CD4-positive, alpha-beta T cell treated with Interleukin-4 for 4 hours (primary cell): Measurements from ENCODE around the gene SERPINB12.

Source experiments
- DNase-seq: peaks from one replicate; pipeline ENCODE4 v3.0.0-alpha.2; 2020

Gene SERPINB12

GRCh38 chr18:63604791-63605567, 62.8 kb downstream of the SERPINB12 start:
- DNase-seq = no peak

DNA sequence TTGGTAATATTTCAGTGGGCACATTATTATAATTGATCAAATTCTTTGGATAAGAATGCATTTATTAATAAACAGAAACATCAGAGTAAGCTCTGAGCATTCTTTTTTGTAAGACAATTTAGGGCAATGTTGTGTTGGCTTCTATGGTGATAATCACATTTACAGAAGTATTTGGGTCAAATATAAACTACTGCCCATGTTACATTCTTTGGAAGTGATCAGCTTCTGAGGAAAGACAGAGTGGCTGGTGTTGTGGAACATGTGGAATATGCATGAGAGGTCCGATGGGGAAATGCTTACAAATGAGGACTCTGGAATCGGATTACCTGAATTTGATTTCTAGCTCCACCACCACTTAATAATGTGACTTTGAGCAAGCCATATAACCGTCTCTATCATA, 64.4 kb downstream of the SERPINB12 start:
- no peak for DNase-seq

GRCh38 chr18:63613420-63613819, 71.3 kb downstream of the SERPINB12 start:
- no peak for DNase-seq

- no peak for DNase-seq
Measured at GRCh38 chr18:63617049-63617914, 75.1 kb downstream of the SERPINB12 start.

DNA sequence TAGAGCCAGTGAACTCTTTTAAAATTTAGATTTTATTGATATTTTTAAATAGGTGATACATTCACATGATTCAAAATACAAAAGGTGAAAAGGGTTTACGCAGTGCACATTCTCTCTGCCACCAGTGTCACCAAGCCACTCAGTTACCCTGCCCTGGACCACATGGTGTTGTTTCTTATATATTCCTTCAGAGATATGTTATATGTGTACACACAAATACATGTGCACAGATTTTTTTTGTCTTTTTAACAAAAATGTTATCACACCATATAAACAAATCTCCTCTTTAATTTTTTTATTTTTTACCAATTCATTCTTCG, 75.7 kb downstream of the SERPINB12 start:
- no peak for DNase-seq
